ENCODE measurements around the gene IL20. TPM values are rescaled to one million over a fixed set of nuclear protein-coding genes. Genes with fewer than 3 reads are reported as not detected.

IL20 gene
- total and polyA plus RNA-seq, 2 of the 8 experiments (the other 6 are each of a cell fraction or from before 2014, with no cell fraction given) = not detected

- Histone ChIP-seq H3K4me1 (replicated peaks in 1 of 4; ENCODE audit: control insufficient read depth in 3 of 4, insufficient read depth in 4 of 4, low read length in 3 of 4) (peaks cover 0 to 3% (median 1%) of the 10 kb centered on the region in 4 experiments; a peak in 3 of 7 replicates), H3K9me3 (ENCODE audit: insufficient read depth in 2 of 2, low read depth in 1 of 2, low read length in 1 of 2) (no peaks in the 10 kb centered on the region), H2BK15ac (ENCODE audit: low read length) (no peak overlapping the region), H4K91ac (replicated peaks; ENCODE audit: insufficient read length, low read length) (no peak overlapping the region), H3K4me2 (ENCODE audit: insufficient read depth in 1 of 2, low read depth in 2 of 2, low read length in 2 of 2) (no peak overlapping the region), H3K4ac (replicated peaks; ENCODE audit: insufficient read length, low read depth, low read length) (no peak overlapping the region), H3K18ac (ENCODE audit: extremely low read depth, low read length) (no peak overlapping the region), H3K27me3 (replicated peaks in 1 of 4; ENCODE audit: control insufficient read depth in 3 of 4, extremely low read depth in 1 of 4, insufficient read depth in 3 of 4, low read length in 3 of 4) (no peaks in the 10 kb centered on the region), H3K4me3 (ENCODE audit: extremely low read depth in 1 of 4, insufficient read depth in 2 of 4, low read depth in 3 of 4, low read length in 4 of 4) (no peak overlapping the region), H2BK120ac (replicated peaks; ENCODE audit: low read depth, low read length) (no peak overlapping the region), H2BK5ac (ENCODE audit: low read depth, low read length) (no peak overlapping the region), H4K5ac (ENCODE audit: insufficient read length, low read depth, low read length) (no peak overlapping the region), H3K23ac (ENCODE audit: insufficient read length) (no peak overlapping the region), H4K20me1 (replicated peaks in 1 of 2; ENCODE audit: control insufficient read depth in 1 of 2, insufficient read depth in 2 of 2, low read length in 2 of 2) (no peaks in the 10 kb centered on the region), H3K27ac (ENCODE audit: low read depth, low read length) (no peak overlapping the region), H3K14ac (ENCODE audit: insufficient read length) (no peak overlapping the region), H3K36me3 (ENCODE audit: control insufficient read depth in 2 of 4, insufficient read depth in 4 of 4, low read length in 3 of 4) (no peaks in the 10 kb centered on the region), H3K23me2 (ENCODE audit: low read depth, low read length) (no peaks in the 10 kb centered on the region), H3K56ac (replicated peaks; ENCODE audit: insufficient read length, low read depth, low read length) (no peak overlapping the region), H3K9ac (replicated peaks in 1 of 4; ENCODE audit: extremely low read depth in 1 of 4, low read depth in 3 of 4, low read length in 3 of 4) (no peak overlapping the region), H3K79me2 (ENCODE audit: control insufficient read depth in 1 of 2, insufficient read depth in 2 of 2, low read length in 2 of 2) (no peaks in the 10 kb centered on the region), H4K8ac (ENCODE audit: extremely low read depth, insufficient read depth, low read length) (no peak overlapping the region), H2AK5ac (ENCODE audit: low read depth, low read length) (no peak overlapping the region), H3K79me1 (ENCODE audit: low read depth, low read length) (no peaks in the 10 kb centered on the region), H2AFZ (ENCODE audit: low read length) (no peak overlapping the region), H2BK20ac (ENCODE audit: low read length) (no peak overlapping the region), H2BK12ac (ENCODE audit: low read depth, low read length) (no peak overlapping the region)
- ChIA-PET POLR2A (ENCODE audit: partially characterized antibody) (no interaction called here), CTCF (ENCODE audit: partially characterized antibody) (interaction anchor here (1.1 to 2.9 kb wide), 6 partner anchors 9 to 158 kb away, joined by 3 to 7 read pairs (median 4); no protein-coding TSS in a partner anchor)
- no peak for FAIRE-seq
- WGBS, 2 experiments (ENCODE audit: extremely low coverage in 1 of 2, insufficient coverage in 1 of 2, insufficient read length in 1 of 2, insufficient replicate concordance in 2 of 2, low coverage in 1 of 2, low lambda C conversion rate in 2 of 2, missing lambda C conversion rate in 1 of 2) = 92% methylated on average over 3 of the region's 3 CpGs; no CpG with 5 or more reads in 1 of the 2 experiments
- DNase-seq (ENCODE audit: low read depth in 1 of 2, low spot score in 2 of 2) = no peak
- TF ChIP-seq, protein P1, sequence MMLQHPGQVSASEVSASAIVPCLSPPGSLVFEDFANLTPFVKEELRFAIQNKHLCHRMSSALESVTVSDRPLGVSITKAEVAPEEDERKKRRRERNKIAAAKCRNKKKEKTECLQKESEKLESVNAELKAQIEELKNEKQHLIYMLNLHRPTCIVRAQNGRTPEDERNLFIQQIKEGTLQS (IDR thresholded peaks at IDR 0.05; ENCODE audit: insufficient read depth, low read depth, low read length) = no peak
- TF ChIP-seq ZNF274 (IDR thresholded peaks at IDR 0.05; ENCODE audit: borderline replicate concordance, extremely low read depth, low read length) (no peak), GABPA (IDR thresholded peaks at IDR 0.05; ENCODE audit: borderline replicate concordance, insufficient read depth, low read length) (no peak), HDAC6 (IDR thresholded peaks at IDR 0.05; ENCODE audit: low read depth, low read length) (no peak), RFX5 (IDR thresholded peaks at IDR 0.05; ENCODE audit: borderline replicate concordance, low read depth, low read length) (no peak), YY1 (IDR thresholded peaks at IDR 0.05; ENCODE audit: low read depth, low read length) (no peak), KDM4A (IDR thresholded peaks at IDR 0.05; ENCODE audit: low read depth, low read length, severe bottlenecking) (no peak), SP4 (IDR thresholded peaks at IDR 0.05; ENCODE audit: low read length) (no peak), SP2 (IDR thresholded peaks at IDR 0.05; ENCODE audit: low read length) (no peak), RXRA (IDR thresholded peaks at IDR 0.05; ENCODE audit: insufficient read depth, low read depth, low read length) (no peak), ATF2 (IDR thresholded peaks at IDR 0.05; ENCODE audit: low read length) (no peak)
These were observed 27.0 kb downstream of the IL20 start for GRCh38 chr1:206892351-206892984.

All from H1 (cell line).